ENCODE data around the gene TUBGCP4. TPM values are rescaled to one million over a fixed set of nuclear protein-coding genes. Genes with fewer than 3 reads are reported as not detected.

The TUBGCP4 gene
- total and polyA plus RNA-seq, 12 donors, result 5.3 to 23.3 (median 12.9) TPM

DNA sequence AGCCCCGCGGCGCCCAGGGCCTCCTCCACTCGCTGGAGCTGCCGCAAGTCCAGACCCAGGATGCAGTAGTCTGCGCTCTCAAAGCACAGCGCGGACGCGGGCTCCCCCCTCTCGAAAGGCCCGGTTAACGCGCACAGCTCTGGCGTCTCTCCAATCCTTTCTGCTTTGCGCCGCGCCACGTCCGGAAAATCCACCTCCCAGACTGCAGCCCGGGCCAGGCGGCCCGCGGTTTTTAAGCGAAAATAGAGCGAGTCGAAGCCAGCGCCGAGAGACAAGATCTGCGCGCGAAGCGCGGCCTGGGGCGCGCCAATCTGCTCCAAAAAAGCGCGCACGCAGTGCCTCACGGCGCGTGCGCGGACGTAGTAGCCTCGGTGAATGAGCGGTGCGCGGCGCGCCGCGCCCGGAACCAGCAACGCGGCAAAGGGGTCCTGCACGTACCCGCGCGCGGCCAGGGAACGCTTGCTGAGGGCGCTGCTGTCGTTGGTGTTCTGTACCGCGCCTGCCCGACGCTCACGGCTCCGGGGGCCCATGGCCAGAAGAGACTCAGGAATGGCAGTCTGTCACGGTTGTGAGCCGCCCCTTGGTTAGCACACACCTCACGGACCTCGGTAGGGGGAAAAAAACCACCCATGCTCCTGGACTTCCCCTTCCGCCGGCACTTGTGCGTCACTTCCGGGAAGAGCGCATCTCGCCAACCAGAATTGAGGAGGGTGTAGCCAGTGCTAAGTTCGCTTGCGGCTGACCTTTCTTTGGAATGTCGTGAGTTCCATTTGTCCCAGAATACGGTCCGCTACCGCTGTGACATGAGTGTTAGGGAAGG, 40.7 kb upstream of the TUBGCP4 start, which contains the start of gene LCMT2:
TSS of gene LCMT2 (minus strand) at position 614 of the 820 bp plus-strand sequence. CDS start at position 530, 84 bp downstream.
- Histone ChIP-seq H3K27me3 (no peaks in the 10 kb centered on the region), H3K9me3 (replicated peaks in 1 of 3) (no peaks in the 10 kb centered on the region), H3K4me3 (peak within 1 kb of the TSS; percentile 2 to 80 (median 38)), H3K4me1 (replicated peaks in 1 of 2) (peaks cover 10 to 24% of the 10 kb centered on the region in 2 donors), H3K36me3 (replicated peaks in 1 of 2) (no peaks in the 10 kb centered on the region), H3K27ac (peak within 1 kb of the TSS; percentile 56 to 95 (median 92))
- TF ChIP-seq, protein P1, sequence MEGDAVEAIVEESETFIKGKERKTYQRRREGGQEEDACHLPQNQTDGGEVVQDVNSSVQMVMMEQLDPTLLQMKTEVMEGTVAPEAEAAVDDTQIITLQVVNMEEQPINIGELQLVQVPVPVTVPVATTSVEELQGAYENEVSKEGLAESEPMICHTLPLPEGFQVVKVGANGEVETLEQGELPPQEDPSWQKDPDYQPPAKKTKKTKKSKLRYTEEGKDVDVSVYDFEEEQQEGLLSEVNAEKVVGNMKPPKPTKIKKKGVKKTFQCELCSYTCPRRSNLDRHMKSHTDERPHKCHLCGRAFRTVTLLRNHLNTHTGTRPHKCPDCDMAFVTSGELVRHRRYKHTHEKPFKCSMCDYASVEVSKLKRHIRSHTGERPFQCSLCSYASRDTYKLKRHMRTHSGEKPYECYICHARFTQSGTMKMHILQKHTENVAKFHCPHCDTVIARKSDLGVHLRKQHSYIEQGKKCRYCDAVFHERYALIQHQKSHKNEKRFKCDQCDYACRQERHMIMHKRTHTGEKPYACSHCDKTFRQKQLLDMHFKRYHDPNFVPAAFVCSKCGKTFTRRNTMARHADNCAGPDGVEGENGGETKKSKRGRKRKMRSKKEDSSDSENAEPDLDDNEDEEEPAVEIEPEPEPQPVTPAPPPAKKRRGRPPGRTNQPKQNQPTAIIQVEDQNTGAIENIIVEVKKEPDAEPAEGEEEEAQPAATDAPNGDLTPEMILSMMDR (IDR thresholded peaks at IDR 0.05), result peak in 1 of 6 experiments; percentile 31
- peak; percentile 61 to 76 for TF ChIP-seq POLR2A (IDR thresholded peaks at IDR 0.05)
- peak; percentile 87 to 96 (median 92) for DNase-seq
- 0 to 1% (median 0%) methylated on average over 13 to 86 of the region's 86 CpGs for WGBS, 4 donors
- intact Hi-C loops (cut with DNase I), result no loop called here

DNA sequence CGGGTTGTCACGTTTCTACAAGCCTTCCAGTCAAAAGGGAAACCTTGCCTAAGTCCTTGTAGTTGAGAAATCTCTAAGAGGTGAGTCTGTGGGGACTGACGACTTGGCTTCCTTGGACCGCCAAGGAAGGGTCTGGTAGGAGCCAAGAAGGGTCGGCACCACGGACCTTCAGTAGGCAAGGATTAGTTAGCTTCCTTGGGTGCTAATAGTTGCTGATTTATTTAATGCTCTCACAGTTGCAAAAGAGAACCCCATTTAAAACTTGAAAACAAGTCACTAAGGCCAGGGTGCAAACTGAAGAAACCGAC, 40.2 kb upstream of the TUBGCP4 start:
- H3K27me3 ChIP-seq, result no peaks in the 10 kb centered on the region
- TF ChIP-seq, protein P1 (IDR thresholded peaks at IDR 0.05), result no peak
- no peak for TF ChIP-seq POLR2A (IDR thresholded peaks at IDR 0.05)
- 4 to 10% (median 5%) methylated on average over 6 to 7 of the region's 7 CpGs for WGBS, 4 donors
- peak overlapping the region in 3 of 4 donors; percentile 23 to 80 (median 52) for H3K4me3 ChIP-seq
- H3K36me3 ChIP-seq (replicated peaks in 1 of 2), result peaks cover 0 to under 1% of the 10 kb centered on the region in 2 donors
- H3K9me3 ChIP-seq (replicated peaks in 1 of 3), result no peaks in the 10 kb centered on the region
- no peak for DNase-seq
- H3K27ac ChIP-seq, result peak overlapping the region; percentile 56 to 95 (median 92)
- intact Hi-C loops (cut with DNase I), result no loop called here
- H3K4me1 ChIP-seq (replicated peaks in 1 of 2), result peaks cover 10 to 24% of the 10 kb centered on the region in 2 donors

DNA sequence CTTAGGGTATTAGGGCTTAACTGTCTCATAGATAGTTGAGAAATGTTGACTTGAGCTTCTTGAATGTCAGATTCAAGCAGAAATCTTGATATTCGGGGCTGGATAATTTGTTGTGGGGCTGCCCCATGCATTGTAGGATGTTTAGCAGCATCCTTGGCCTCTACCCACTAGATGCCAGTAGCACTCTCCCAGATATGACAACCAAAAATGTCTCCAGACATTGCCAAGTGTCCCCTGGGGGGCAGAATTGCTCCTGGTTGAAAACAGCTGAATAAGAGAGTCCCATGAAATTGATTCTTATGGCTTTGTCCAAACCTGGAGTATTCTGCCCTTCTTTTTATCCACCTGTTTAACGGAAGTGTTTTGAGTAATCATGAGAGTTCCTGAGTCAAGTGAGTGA, 24.6 kb upstream of the TUBGCP4 start:
- no peaks in the 10 kb centered on the region for H3K4me1 ChIP-seq (replicated peaks in 1 of 2)
- H3K27me3 ChIP-seq, result no peaks in the 10 kb centered on the region
- intact Hi-C loops (cut with DNase I), result no loop called here
- H3K9me3 ChIP-seq (replicated peaks in 1 of 3), result no peaks in the 10 kb centered on the region
- H3K27ac ChIP-seq, result no peak overlapping the region
- H3K4me3 ChIP-seq, result no peak overlapping the region
- peaks cover 0 to 40% of the 10 kb centered on the region in 2 donors for H3K36me3 ChIP-seq (replicated peaks in 1 of 2)
- TF ChIP-seq, protein P1 (IDR thresholded peaks at IDR 0.05), result no peak
- TF ChIP-seq POLR2A (IDR thresholded peaks at IDR 0.05), result no peak
- 91 to 97% (median 93%) methylated on average over 2 of the region's 2 CpGs for WGBS, 4 donors
- no peak for DNase-seq

DNA sequence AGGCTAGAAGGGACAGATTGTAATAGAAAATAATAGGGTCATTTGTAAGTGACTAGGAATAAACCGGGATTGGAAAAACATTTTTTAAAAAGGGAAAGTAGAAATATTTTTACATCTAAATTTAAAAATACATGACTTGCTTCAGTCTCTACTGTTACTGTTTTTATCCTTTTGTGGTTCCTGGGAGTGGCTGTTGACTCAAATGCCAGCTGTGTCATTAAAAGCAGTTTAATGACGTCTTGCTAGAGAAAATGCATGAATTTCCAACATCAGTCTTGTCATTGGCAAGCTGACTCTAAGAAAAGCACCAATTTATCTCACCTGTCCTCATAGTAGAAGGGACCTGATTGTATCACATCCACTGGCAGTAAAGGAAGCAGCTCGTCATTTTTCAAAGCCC, 23.8 kb upstream of the TUBGCP4 start:
- H3K36me3 ChIP-seq (replicated peaks in 1 of 2), result peaks cover 0 to 43% of the 10 kb centered on the region in 2 donors

More for the DNA sequence above, 23.8 kb upstream of the TUBGCP4 start:
- Histone ChIP-seq H3K27me3 (no peaks in the 10 kb centered on the region), H3K27ac (no peak overlapping the region), H3K4me1 (replicated peaks in 1 of 2) (no peaks in the 10 kb centered on the region), H3K4me3 (no peak overlapping the region), H3K9me3 (replicated peaks in 1 of 3) (no peaks in the 10 kb centered on the region)
- intact Hi-C loops (cut with DNase I), result no loop called here
- WGBS, 4 donors, result 76 to 92% (median 87%) methylated on average over 3 of the region's 3 CpGs
- TF ChIP-seq POLR2A (IDR thresholded peaks at IDR 0.05), result no peak
- TF ChIP-seq, protein P1 (IDR thresholded peaks at IDR 0.05), result no peak
- DNase-seq, result no peak
